IMR-90 (cell line): ENCODE measurements around the gene OR8H1. TPM values are rescaled to one million over a fixed set of nuclear protein-coding genes. Genes with fewer than 3 reads are reported as not detected.

Experiments used
- ATAC-seq: fragments of 200-7000 bp; cut with Tn5 transposase; 2 replicates; pipeline ENCODE4 v1.9.1; 2020; ENCODE audit warnings: low read depth, mild to moderate bottlenecking, moderate library complexity
- BruUV-seq: library from RNA; stranded (reverse); fragments of 400-500 nt; replicated peaks from 2 replicates; lab custom pipeline; 2021; lab: Mats Ljungman, UMichigan
- CTCF ChIA-PET: fragments of 300-600 bp; formaldehyde crosslinking; extraction: SDS; loops from one replicate; lab custom pipeline; 2021; ENCODE audit warnings: antibody characterized with exemption; lab: Yijun Ruan, JAX
- POLR2A ChIA-PET: fragments of 300-600 bp; sonication (Branson Sonifier 250); formaldehyde crosslinking; loops from one replicate; lab custom pipeline; 2022; ENCODE audit warnings: antibody characterized with exemption; ENCODE audit not compliant: unreplicated experiment; lab: Charles Lee
- DNase-seq: peaks from one replicate; pipeline ENCODE4 v3.0.0; 2013
- H2AFZ ChIP-seq: replicated peaks from 2 replicates; pipeline ENCODE3; 2013; ENCODE audit warnings: low read length, mild to moderate bottlenecking; ENCODE audit not compliant: poor library complexity
- H2AK5ac ChIP-seq: 2 replicates; pipeline ENCODE4 v1.6.1; 2013; ENCODE audit warnings: low read depth, low read length, inconsistent platforms
- H2AK9ac ChIP-seq: replicated peaks from 2 replicates; pipeline ENCODE3; 2013; ENCODE audit warnings: mild to moderate bottlenecking, low read depth, low read length, moderate library complexity; ENCODE audit not compliant: poor library complexity
- H2BK120ac ChIP-seq: 2 replicates; pipeline ENCODE4 v1.6.1; 2013; ENCODE audit warnings: low read depth, low read length, inconsistent platforms
- H2BK15ac ChIP-seq: 3 replicates; pipeline ENCODE4 v1.6.1; 2013; ENCODE audit warnings: low read depth, low read length, inconsistent platforms
- H2BK20ac ChIP-seq: 2 replicates; pipeline ENCODE4 v1.6.1; 2013; ENCODE audit warnings: low read depth, mild to moderate bottlenecking, inconsistent platforms, low read length, moderate library complexity
- H2BK5ac ChIP-seq: 2 replicates; pipeline ENCODE4 v1.6.1; 2013; ENCODE audit warnings: mild to moderate bottlenecking, low read depth, low read length, inconsistent platforms; ENCODE audit not compliant: poor library complexity, severe bottlenecking
- H3K14ac ChIP-seq: replicated peaks from 2 replicates; pipeline ENCODE4 v1.6.1; 2013; ENCODE audit warnings: low read depth, low read length, inconsistent platforms
- H3K18ac ChIP-seq: 2 replicates; pipeline ENCODE4 v1.6.1; 2013; ENCODE audit warnings: low read depth, low read length, control low read depth
- H3K23ac ChIP-seq: 2 replicates; pipeline ENCODE4 v1.6.1; 2013; ENCODE audit warnings: low read depth, low read length, inconsistent platforms
- H3K27ac ChIP-seq: 2 replicates; pipeline ENCODE4 v1.5.1; 2013; ENCODE audit warnings: mild to moderate bottlenecking, control low read depth, low read length; ENCODE audit not compliant: insufficient read depth
- H3K27me3 ChIP-seq: 2 replicates; pipeline ENCODE4 v1.6.1; 2013; ENCODE audit warnings: low read length; ENCODE audit not compliant: control insufficient read depth, insufficient read depth
- H3K36me3 ChIP-seq: 2 replicates; pipeline ENCODE4 v1.6.1; 2013; ENCODE audit warnings: low read length, mixed read lengths; ENCODE audit not compliant: control insufficient read depth, insufficient read depth
- H3K4ac ChIP-seq: 2 replicates; pipeline ENCODE4 v1.6.1; 2013; ENCODE audit warnings: low read depth, low read length, inconsistent platforms
- H3K4me1 ChIP-seq: 2 replicates; pipeline ENCODE4 v1.6.1; 2013; ENCODE audit warnings: low read length, mixed read lengths; ENCODE audit not compliant: control insufficient read depth, insufficient read depth
- H3K4me2 ChIP-seq: 2 replicates; pipeline ENCODE4 v1.6.1; 2013; ENCODE audit warnings: low read depth, mild to moderate bottlenecking, control low read depth, low read length, moderate library complexity
- H3K4me3 ChIP-seq: 2 replicates; pipeline ENCODE4 v1.5.1; 2013; ENCODE audit warnings: low read depth, mild to moderate bottlenecking, control low read depth, low read length, moderate library complexity; ENCODE audit not compliant: insufficient read depth
- H3K56ac ChIP-seq: 2 replicates; pipeline ENCODE4 v1.6.1; 2013; ENCODE audit warnings: low read length, inconsistent platforms; ENCODE audit not compliant: insufficient read depth; ENCODE audit errors: extremely low read depth
- H3K79me1 ChIP-seq, 2 experiments: 2 replicates each; pipeline ENCODE4 v1.6.1; 2013; ENCODE audit warnings: low read length in 2 of 2, inconsistent platforms in 1 of 2, low read depth in 1 of 2
- H3K9ac ChIP-seq: 2 replicates; pipeline ENCODE4 v1.6.1; 2013; ENCODE audit warnings: low read depth, low read length, control low read depth
- H3K9me1 ChIP-seq: 2 replicates; pipeline ENCODE4 v1.6.1; 2013; ENCODE audit warnings: low read length, inconsistent platforms; ENCODE audit not compliant: insufficient read depth
- H3K9me3 ChIP-seq: 2 replicates; pipeline ENCODE4 v1.6.1; 2013; ENCODE audit warnings: low read length; ENCODE audit not compliant: control insufficient read depth, insufficient read depth
- H4K20me1 ChIP-seq: 2 replicates; pipeline ENCODE4 v1.6.1; 2013; ENCODE audit warnings: low read length, inconsistent platforms; ENCODE audit not compliant: insufficient read depth
- H4K5ac ChIP-seq: 2 replicates; pipeline ENCODE4 v1.6.1; 2013; ENCODE audit warnings: mild to moderate bottlenecking, low read depth, low read length, control low read depth
- H4K8ac ChIP-seq, 2 experiments: 2 replicates each; pipeline ENCODE4 v1.6.1; 2013; ENCODE audit warnings: low read depth in 2 of 2, low read length in 2 of 2, control low read depth in 1 of 2, inconsistent platforms in 1 of 2
- H4K91ac ChIP-seq: 2 replicates; pipeline ENCODE4 v1.6.1; 2013; ENCODE audit warnings: low read depth, low read length, inconsistent platforms; ENCODE audit not compliant: insufficient read depth
- WGBS, 2 experiments: methylation state at CpG; one replicate each; pipeline versions ENCODE4 v1.1.5 to v1.1.7; 2013; ENCODE audit warnings: missing lambda C conversion rate in 2 of 2; ENCODE audit not compliant: insufficient read length in 1 of 2; ENCODE audit errors: extremely low coverage in 2 of 2; 5-methylcytosine and 5-hydroxymethylcytosine counted together
- dilution Hi-C: fragments of 300-500 bp; cut with HindIII; formaldehyde crosslinking; loops from one replicate; pipeline ENCODE4 v1.14.3; 2018; ENCODE audit warnings: low sequenced_read_pairs; ENCODE audit not compliant: unreplicated experiment
- in situ Hi-C: fragments of 300-500 bp; cut with MboI; formaldehyde crosslinking; loops from 3 replicates; pipeline ENCODE4 v1.14.3; 2019; ENCODE audit warnings: low sequenced_read_pairs, inconsistent platforms, mixed read lengths
- intact Hi-C: fragments of 100-400 bp; cut with micrococcal nuclease; formaldehyde crosslinking; loops from 2 replicates; pipeline ENCODE4 v1.10.0; 2022
- polyA plus RNA-seq, 3 experiments: library from polyadenylated mRNA; depleted of rRNA; stranded (reverse); fragments of >200 nt; gene quantifications; 2 replicates each; pipeline ENCODE4 v1.2.3, GENCODE V29; 2012; ENCODE audit warnings: low replicate concordance in 1 of 3
- total RNA-seq: library from RNA; depleted of rRNA; stranded (reverse); fragments of >200 nt; gene quantifications from 2 replicates; pipeline ENCODE4 v1.2.3, GENCODE V29; 2012
- TF ChIP-seq, protein P1 (sequence below): fragments of 150-350 bp; IDR thresholded peaks from 2 replicates; pipeline ENCODE4 v1.6.1; 2016; ENCODE audit warnings: low read depth, mild to moderate bottlenecking, low read length, moderate library complexity, borderline replicate concordance

OR8H1 gene
- total and polyA plus RNA-seq, 2 of the 4 experiments (the other 2 are of a cell fraction): not detected

DNA sequence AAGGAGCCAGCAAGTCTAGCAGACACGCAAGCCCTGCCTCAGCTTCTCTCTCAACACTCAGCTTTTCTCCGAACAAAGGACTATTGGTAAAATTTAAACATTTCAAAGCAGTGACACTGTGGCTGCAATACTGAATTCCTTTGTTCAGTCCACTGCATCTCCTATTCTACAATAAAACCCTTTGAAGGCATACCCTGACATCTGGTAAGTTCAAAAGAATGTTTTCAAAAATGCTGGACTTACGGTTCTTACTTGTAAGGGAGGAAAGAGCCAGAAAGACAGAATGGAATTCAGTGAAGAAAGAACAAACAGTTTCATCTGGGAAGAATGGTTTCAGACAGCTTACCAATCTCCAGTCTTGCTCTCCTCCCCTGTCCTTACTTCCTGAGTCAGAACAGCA is 41.1 kb upstream of the OR8H1 start:
- TF ChIP-seq, protein P1, sequence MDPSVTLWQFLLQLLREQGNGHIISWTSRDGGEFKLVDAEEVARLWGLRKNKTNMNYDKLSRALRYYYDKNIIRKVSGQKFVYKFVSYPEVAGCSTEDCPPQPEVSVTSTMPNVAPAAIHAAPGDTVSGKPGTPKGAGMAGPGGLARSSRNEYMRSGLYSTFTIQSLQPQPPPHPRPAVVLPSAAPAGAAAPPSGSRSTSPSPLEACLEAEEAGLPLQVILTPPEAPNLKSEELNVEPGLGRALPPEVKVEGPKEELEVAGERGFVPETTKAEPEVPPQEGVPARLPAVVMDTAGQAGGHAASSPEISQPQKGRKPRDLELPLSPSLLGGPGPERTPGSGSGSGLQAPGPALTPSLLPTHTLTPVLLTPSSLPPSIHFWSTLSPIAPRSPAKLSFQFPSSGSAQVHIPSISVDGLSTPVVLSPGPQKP: no peak
- H3K79me1 ChIP-seq: no peaks in the 10 kb centered on the region
- H3K14ac ChIP-seq: no peak overlapping the region
- H3K18ac ChIP-seq: no peak overlapping the region
- H3K9me1 ChIP-seq: no peaks in the 10 kb centered on the region
- CTCF ChIA-PET: no interaction called here
- no peak overlapping the region for H2BK120ac ChIP-seq
- no peak overlapping the region for H3K4ac ChIP-seq
- H3K4me1 ChIP-seq: no peaks in the 10 kb centered on the region
- ATAC-seq (no peak), DNase-seq (no peak)
- no peak overlapping the region for H2BK20ac ChIP-seq
- no peak overlapping the region for H2BK15ac ChIP-seq
- no peak overlapping the region for H4K5ac ChIP-seq
- H3K4me2 ChIP-seq: no peak overlapping the region
- no peak overlapping the region for H3K56ac ChIP-seq
- no peak overlapping the region for H4K91ac ChIP-seq
- in situ Hi-C loops: no loop called here
- no peaks in the 10 kb centered on the region for H4K20me1 ChIP-seq
- intact Hi-C loops: no loop called here
- H3K36me3 ChIP-seq: no peaks in the 10 kb centered on the region
- H3K23ac ChIP-seq: no peak overlapping the region
- no peaks in the 10 kb centered on the region for H3K27me3 ChIP-seq
- BruUV-seq: no TSS peak
- no peak overlapping the region for H4K8ac ChIP-seq
- no peak overlapping the region for H3K4me3 ChIP-seq
- POLR2A ChIA-PET: no interaction called here
- WGBS, 2 experiments: 33% methylated on average over 1 of the region's 3 CpGs; no CpG with 5 or more reads in 1 of the 2 experiments
- H2AK5ac ChIP-seq: no peak overlapping the region
- no peak overlapping the region for H2AK9ac ChIP-seq
- H3K9me3 ChIP-seq: peaks cover 19% of the 10 kb centered on the region
- dilution Hi-C loops: no loop called here
- H2AFZ ChIP-seq: no peak overlapping the region
- H3K9ac ChIP-seq: no peak overlapping the region
- no peak overlapping the region for H3K27ac ChIP-seq
- no peak overlapping the region for H2BK5ac ChIP-seq
